ENCODE results near the gene SPEG.

Gene SPEG

GRCh38 chr2:219482674-219483405 lies 48.2 kb downstream of the SPEG start:
- DNase-seq: no peak

DNA sequence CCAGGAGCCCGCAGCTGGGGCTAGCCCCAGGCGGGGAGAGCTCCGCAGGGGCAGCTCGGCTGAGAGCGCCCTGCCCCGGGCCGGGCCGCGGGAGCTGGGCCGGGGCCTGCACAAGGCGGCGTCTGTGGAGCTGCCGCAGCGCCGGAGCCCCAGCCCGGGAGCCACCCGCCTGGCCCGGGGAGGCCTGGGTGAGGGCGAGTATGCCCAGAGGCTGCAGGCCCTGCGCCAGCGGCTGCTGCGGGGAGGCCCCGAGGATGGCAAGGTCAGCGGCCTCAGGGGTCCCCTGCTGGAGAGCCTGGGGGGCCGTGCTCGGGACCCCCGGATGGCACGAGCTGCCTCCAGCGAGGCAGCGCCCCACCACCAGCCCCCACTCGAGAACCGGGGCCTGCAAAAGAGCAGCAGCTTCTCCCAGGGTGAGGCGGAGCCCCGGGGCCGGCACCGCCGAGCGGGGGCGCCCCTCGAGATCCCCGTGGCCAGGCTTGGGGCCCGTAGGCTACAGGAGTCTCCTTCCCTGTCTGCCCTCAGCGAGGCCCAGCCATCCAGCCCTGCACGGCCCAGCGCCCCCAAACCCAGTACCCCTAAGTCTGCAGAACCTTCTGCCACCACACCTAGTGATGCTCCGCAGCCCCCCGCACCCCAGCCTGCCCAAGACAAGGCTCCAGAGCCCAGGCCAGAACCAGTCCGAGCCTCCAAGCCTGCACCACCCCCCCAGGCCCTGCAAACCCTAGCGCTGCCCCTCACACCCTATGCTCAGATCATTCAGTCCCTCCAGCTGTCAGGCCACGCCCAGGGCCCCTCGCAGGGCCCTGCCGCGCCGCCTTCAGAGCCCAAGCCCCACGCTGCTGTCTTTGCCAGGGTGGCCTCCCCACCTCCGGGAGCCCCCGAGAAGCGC lies 49.1 kb downstream of the SPEG start:
- no peak for DNase-seq

DNA sequence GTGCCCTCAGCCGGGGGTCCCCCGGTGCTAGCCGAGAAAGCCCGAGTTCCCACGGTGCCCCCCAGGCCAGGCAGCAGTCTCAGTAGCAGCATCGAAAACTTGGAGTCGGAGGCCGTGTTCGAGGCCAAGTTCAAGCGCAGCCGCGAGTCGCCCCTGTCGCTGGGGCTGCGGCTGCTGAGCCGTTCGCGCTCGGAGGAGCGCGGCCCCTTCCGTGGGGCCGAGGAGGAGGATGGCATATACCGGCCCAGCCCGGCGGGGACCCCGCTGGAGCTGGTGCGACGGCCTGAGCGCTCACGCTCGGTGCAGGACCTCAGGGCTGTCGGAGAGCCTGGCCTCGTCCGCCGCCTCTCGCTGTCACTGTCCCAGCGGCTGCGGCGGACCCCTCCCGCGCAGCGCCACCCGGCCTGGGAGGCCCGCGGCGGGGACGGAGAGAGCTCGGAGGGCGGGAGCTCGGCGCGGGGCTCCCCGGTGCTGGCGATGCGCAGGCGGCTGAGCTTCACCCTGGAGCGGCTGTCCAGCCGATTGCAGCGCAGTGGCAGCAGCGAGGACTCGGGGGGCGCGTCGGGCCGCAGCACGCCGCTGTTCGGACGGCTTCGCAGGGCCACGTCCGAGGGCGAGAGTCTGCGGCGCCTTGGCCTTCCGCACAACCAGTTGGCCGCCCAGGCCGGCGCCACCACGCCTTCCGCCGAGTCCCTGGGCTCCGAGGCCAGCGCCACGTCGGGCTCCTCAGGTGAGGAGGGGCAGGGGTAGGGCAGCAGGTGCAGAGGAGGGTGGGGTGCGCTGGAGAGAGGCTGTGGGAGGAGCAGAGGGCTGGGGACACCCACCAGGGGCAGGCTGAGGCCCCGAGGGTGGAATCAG lies 49.9 kb downstream of the SPEG start:
- no peak for DNase-seq

- no peak for DNase-seq
Measured at GRCh38 chr2:219485201-219485580, 50.5 kb downstream of the SPEG start.

GRCh38 chr2:219486380-219486959 lies 51.8 kb downstream of the SPEG start:
- DNase-seq: no peak

- no peak for DNase-seq
Measured at GRCh38 chr2:219488149-219488843, 53.7 kb downstream of the SPEG start.

DNA sequence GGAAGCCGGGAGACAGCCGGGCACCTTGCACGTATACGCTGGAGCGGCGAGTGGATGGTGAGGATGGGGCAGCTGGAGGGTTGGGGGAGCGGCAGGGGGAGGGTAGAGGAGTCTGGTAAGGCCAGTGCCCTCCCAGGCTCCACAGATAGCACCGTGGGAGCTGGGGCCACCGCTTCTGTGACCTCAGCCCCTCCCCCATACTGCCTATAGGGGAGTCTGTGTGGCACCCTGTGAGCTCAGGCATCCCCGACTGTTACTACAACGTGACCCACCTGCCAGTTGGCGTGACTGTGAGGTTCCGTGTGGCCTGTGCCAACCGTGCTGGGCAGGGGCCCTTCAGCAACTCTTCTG lies 54.2 kb downstream of the SPEG start:
- DNase-seq: no peak

GRCh38 chr2:219489315-219489714 lies 54.7 kb downstream of the SPEG start:
- DNase-seq: no peak

GRCh38 chr2:219490186-219490585 lies 55.5 kb downstream of the SPEG start:
- no peak for DNase-seq

- no peak for DNase-seq
Measured at GRCh38 chr2:219490600-219491130, 56.0 kb downstream of the SPEG start.

DNA sequence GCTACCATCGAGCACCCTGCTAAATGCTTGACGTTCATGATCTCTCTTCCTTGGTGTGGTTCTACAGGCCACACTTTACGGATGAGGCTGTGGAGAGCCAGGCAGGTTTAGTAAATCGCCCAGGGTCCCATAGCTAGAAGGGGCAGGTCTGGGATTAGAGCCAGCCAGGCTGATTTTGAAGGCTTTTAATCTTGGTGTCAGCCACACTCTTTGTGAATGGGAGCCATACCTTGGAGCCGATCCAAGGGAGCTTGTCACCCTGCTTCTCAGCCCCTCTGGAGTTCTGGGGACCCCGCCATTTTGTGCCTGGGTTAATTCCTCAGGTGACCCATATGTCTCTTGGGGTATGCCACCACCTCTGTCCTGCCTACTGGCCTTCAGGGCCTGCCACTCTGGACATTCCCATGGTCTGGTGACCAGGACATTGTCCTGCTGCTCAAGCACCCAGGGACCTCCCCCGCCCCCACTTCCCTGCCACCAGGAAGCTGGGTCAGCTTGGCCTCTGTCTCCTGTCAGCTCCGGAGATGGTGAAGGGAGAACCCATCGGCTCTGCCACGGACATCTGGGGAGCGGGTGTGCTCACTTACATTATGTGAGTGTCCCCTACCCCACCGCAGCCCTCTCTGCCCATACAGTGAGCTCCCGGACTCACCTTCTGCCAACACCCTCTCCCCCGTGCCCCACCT lies 56.8 kb downstream of the SPEG start:
- DNase-seq: no peak

DNA sequence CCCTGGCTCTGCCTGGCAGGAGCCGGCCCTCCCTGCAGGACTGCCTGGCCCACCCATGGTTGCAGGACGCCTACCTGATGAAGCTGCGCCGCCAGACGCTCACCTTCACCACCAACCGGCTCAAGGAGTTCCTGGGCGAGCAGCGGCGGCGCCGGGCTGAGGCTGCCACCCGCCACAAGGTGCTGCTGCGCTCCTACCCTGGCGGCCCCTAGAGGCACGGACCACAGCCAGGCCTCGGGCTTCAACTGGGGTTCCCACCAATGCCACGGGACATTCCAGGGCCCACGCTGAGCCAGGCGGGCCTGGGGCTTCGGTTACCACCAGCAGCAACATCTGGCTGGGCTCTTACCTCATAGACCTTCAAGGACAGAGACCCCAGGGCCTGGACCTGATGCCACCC lies 57.9 kb downstream of the SPEG start:
- DNase-seq: no peak

DNA sequence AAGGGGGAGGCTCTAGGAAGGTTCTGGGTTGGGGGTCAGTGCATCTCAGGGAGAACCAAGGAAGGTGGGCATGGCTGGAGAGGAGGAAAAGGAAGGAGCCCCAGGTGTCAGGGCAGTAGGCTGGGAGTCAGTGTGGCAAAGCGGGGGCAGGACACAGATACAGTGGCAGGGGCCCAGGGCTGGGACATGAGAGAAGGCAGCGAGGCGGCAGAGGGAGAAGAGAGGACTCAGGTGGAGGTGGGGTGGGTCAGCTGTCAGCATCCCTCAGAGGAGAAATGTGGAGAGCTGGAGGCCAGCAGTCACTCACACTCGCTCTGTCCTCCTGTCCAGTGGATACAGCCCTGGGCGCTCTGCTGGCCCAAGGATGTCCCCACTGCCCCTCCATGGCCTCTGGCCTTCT lies 58.4 kb downstream of the SPEG start:
- DNase-seq: no peak

DNA sequence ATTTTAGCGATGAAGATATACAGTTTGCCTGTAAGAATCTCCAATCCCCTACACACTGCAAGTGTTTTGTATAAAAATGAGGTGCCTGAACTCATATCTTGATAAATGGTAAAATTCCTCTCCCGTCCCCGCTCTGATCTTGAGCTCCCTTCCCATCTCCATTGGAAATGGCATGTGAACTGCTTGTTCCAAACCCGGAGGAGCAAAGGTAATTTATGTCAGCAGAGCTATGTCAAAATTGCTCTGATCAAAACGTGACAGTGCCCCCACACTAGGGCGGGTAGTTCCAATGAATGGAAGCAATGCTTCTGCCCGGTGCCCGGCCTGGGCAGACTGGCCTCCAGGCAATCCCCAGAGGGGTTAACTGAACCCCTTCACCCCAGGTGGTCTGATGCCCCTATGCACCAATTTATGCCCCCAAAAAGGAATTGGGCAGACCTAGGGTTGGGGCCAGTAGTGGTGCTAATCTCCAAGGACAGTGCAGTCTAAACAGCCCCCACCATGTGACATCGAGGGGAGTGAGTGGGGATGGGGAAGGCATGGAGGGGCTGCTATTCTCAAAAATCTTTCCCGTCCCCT lies 60.4 kb downstream of the SPEG start:
- no peak for DNase-seq

DNA sequence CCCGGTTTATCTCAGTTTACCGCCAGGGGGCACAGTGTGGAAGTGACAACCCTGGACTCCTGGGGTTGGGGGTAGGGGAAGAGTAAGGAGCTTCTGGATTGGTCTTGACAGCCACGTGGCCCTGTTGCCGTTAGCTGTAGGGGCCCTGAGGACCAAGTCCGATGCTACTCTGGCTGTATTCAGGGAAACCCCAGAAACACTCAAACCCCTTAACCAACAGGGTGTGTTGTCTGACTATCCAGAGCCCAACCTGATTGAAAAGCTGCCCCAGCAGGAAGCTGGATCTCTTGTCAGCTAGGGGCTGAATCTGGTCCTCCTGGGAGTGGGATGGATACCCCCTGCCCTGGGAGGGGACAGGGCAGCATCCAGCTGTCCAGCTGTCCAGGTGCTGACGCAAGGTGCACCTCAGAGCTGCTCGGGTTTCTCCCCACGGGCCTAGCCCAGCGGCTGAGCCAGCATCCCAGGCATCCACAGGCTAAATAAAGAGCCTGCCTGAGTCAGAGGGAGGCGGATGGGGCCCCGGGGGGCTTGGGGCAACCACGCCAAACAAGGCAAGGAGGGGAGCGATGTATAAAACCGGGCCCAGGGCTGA lies 61.0 kb downstream of the SPEG start:
- DNase-seq: peak; percentile 54

- no peak for DNase-seq
Measured at GRCh38 chr2:219496247-219496824, 61.7 kb downstream of the SPEG start.

GRCh38 chr2:219496825-219497494 lies 62.3 kb downstream of the SPEG start:
- no peak for DNase-seq

DNA sequence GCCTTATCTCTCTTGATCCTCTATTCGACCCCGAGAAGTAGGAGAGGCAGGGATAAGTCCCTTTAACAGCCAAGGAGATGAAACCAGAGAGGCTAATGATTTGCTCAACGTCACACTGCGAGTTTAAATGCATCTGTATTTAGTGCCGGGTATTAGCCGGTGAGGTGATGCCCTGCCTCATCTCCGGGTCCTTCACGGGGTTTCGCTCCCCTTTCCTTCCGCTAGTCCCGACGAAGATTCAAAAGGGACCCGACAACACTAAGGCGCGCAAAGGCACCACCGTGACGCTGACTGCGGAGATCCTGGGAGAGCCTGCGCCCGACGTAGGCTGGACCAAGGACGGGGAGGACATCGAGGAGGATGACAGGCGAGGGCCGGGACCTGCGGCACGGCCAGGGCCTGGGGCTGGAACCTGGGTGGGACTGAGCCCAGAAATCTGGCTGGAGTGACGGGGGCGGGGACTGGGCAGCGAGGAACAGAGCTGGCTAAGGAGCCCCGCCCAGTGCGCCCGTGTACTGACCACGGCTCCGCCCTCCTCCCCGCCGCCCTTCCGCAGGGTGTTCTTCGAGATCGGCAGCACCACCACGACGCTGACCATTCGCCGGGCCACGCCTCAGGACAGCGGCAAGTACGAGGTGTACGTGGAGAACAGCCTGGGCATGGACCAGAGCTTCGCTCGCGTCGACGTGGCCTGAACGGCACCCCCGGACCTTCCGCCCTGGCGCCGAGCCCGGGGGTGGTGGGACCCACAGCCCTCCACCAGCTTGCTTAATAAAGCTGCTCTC lies 63.0 kb downstream of the SPEG start:
- peak; percentile 36 for DNase-seq
